ENCODE data around the gene PIGQ.

PIGQ gene

DNA sequence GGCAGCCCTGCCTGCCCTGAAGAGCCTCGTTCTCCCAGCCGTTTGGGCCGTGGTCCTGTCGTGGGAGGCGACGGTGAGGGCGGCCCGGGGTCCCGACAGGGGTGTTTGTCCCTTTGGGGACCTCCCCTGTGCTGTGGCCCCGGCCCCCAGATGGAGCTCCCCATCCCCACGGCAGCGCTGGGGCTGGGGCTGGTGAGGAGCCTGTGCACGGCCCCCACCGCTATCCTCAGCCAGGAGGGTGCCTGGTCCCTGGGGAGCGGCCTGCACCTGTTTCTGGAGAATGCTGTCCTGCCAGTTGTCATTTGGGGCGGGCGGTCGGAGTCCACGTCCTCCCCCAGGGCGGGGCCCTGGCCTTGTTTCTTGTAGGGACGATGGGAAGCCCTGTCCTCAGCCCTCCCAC, 35.6 kb upstream of the PIGQ start:
- no peak for DNase-seq (ENCODE audit: low spot score)

DNA sequence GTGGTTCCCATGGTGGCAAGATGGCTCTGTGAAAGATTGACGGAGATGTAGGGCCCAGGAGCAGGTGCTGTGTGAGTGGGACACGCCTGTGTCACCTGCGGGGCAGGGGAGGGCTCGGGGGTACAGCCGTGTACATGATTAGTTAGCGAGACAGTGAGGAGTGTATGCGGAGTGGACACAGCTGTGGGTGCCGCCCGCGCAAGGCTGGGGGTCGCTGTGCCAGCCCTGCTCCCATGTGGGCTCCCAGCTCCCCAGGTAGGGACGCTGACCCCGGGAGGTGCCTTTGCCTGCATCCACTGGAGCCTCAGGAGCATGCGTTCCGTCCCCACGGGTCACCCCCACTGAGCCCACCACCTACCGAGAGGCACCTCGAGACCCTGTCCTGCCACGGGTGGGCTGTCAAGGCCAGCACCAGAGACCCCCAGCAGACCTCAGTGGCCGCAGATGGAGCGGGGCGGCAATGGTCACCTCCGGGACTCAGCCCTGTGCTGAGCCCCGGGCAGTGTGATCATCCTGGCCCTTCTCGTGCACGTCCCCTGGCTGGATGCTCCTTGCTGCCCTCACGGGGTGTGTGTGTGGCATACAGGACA, 34.8 kb upstream of the PIGQ start:
- no peak for DNase-seq (ENCODE audit: low spot score)

DNA sequence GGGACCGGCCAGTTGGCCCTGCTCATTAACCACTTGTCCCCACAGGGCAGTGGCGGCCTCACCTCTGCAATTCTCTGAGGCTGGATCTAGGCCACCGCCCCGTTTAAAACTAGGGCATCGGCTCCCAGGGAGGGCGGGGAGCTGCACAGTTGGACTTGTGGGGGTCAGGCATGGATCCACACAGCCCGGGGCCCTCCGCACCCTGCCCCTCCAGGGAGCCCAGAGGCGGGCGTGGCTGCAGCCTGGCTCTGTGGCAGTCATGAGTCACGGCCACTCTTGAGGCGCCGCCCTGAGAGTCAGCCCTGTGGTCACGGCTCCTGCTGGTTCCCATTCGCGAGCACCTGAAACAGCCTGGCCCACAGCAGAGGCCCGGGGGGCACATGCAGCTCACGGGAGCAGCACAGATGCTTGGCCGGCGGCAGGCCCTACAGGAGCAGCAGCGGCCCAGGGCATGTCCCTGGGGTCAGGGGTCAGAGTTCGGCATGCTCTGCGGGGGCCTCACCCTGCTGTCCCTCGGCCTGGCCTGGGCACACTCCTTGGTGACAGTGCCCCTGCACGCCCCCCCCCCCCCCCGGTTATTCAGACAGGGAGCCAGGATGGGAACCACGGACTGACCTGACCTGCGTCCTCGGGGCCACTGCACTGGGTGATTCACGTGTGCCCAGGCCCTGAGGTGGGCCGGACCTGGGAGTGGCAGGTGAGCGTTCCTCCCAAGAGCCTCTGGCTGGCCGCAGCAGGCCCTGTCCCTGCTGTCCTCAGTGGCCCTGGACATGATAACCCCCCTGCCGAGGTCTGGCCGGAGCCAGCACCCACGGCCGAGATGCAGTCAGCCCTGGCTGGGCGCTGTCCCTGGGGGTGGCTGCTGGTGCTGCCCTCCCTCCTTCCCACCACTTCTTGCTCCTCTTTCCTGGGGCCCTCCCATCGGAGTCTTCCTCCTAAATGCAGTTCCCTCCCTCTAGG, 34.0 kb upstream of the PIGQ start:
- DNase-seq (ENCODE audit: low spot score): no peak

DNA sequence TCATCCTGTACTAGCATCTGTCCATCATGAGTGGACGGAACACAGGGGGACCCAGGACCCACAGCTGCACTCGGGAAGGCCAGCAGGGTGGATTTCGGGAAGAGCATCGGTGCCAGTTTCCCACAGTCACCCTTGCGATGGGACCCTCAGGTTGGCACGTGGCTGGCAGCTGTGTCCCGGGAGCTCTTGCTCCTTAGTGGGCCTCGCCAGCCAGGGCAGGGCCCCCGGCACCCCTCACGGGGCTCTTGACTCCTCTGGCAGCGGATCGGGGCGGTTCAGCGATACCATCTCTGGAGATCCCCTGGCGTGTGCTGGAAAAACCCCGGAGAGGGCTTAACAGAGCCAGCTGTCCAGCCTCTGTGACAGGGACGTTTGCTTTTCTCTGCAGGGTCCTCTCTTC, 33.0 kb upstream of the PIGQ start:
- DNase-seq (ENCODE audit: low spot score): no peak

DNA sequence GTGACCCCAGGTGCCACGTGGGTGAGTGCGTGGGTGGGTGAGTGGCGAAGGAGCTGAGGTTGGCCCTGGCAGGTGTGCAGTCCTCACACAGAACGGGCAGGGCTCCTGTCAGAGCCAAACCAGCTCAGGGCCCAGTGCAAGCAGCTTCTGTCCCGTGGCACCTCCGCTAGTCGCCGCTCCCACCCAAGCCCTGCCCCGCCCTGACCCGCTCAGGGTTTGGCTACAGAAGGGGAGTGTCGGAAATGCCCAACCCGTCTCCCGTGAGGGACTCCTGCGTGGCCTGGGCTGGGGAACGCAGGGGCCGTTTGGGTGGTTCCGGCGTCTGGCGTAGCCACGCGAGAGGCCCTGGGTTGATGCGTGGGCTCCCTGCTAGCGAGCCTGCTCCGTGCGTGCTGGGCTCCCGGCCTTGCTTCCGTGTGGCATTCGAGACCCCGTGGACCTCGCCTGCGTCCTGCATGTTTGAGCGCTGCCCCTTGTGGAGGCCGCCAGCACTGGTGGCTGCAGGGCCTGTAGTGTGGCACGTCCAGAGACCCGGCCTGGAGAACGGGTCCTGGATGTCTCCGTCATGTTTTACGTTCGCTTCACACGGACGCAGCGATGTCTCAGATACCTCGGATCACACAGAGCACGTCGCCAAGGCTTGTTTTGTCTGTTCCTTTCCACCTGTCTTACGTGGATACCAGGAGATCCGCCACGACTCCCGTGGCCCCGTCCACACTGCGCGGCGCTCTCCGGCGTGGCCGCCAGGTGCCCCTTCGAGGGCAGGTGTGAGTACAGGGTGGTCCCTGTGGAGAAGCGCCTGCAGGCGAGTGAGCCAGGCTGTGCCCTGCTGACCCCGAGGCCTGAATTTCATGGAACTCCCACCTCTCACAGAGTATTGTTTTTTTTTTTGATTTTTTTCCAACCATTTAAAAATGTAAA, 32.1 kb upstream of the PIGQ start:
- DNase-seq (ENCODE audit: low spot score): no peak

DNA sequence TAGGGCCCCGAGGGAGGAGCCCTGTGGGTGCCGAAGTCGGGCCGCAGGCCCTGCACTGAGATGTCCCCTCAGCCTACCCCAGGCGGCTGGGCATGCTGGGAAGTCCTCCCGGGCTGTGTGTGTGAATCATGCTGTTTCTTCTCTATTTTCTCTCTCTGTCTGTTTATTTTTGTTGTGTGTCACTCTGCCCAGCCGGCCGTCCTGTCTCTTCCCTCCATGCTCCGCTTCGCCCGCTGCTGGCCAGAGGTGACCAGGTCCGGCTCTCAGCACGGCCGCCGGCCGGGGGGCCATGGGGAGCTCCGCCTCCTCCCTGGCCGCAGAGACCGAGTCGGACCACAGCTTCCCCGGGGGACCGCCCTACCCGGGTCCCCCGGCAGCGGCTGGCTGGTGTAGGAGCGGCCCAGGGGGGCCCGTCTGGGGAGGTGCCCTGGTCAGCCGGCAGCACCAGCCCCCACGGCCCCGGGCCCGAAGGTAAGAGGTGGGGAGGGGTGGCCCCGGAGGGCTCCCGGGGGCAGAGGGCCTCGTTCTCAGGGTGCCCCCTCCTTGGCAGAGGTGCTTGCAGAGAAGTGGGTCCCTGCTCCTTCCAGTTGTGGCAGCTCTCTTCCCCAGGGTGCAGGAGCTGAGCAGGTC, 29.8 kb upstream of the PIGQ start:
- DNase-seq (ENCODE audit: low spot score): no peak

DNA sequence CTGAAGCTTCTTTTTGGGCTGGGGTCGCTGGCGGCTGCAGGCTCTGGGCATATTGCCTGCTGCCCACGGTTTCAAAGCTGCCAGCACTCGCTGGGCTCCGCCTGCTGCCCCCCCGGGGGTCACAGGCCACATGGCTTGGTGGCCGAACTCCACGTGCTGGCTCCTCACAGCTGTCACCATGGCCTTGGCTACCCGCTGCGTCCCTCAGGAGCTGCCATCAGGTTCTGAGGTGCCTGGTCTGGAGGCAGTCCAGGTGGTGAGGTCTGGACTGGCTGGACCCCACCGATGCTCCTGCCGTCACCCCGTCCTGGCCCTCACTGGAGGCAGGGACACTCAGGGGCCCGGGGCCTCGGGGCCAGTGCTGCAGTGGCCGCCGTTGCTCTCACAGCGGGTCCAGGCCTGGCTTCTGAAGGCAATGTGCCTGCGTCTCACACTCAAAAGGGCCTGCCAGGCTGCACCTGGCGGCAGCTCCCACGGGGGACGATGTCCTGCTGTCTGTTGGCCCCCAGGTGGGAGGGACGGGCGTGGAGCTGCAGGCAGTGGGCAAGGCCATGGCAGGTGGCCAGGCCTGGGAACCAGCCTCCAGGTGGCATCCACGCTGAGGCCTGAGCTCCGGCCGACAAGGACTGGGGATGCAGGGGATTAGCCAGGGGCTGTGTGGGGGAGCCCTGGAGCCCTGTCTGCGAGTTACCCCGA, 29.0 kb upstream of the PIGQ start:
- no peak for DNase-seq (ENCODE audit: low spot score)

DNA sequence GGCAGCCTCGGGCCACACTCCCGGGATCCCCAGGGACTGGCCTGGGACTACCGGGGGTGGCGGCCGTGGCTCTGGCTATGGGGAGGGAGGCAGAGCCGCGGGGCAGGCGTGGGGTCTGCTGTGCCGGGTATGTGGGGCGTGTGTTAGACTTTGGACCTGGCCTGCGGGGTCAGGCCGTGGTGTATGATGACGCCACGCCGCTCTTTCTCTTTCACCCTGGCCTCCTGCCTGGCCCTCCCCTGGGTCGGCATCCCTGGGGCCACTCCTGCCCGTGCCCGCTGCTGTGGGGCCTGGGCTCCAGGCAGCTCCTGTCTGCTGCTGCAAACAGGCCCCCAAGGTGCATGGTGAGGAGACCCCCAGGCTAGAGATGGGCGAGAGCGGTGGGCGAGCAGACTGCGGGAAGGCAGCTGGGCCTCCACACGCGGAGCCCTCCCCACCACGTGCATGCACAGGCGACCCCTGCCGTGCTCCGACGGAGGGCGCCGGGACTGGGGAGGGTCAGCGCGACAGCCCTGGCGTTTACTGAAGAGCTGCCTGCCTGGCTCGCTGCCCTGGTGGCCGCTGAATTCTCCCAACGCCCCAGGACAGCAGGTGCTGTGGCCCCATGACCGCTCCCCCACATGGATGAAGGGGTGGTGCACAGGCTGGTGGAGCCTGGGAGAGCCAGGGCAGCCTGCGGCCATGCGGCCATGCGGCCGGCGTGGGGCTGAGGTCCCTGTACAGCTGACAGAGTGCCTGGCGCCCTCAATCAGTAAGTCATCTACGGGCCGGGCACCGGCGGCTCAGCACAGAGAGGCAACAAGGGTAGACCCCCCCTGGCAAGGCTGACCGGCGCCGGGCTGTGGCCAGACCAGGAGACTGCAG, 26.2 kb upstream of the PIGQ start:
- DNase-seq (ENCODE audit: low spot score): no peak

DNA sequence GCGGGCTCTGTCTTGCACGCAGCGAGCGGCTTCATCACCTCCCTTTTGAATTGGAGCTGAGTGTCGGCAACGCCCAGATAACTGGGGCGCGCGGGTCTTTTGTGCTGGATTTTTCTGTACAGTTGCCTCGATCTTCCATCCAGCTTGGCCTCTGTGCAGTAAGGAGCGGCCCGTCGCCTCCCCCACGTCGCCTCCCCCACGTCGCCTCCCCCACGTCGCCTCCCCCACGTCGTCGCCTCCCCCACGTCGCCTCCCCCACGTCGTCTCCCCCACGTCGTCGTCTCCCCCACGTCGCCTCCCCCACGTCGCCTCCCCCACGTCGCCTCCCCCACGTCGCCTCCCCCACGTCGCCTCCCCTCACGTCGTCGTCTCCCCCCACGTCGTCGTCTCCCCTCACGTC, 25.3 kb upstream of the PIGQ start:
- no peak for DNase-seq (ENCODE audit: low spot score)

DNA sequence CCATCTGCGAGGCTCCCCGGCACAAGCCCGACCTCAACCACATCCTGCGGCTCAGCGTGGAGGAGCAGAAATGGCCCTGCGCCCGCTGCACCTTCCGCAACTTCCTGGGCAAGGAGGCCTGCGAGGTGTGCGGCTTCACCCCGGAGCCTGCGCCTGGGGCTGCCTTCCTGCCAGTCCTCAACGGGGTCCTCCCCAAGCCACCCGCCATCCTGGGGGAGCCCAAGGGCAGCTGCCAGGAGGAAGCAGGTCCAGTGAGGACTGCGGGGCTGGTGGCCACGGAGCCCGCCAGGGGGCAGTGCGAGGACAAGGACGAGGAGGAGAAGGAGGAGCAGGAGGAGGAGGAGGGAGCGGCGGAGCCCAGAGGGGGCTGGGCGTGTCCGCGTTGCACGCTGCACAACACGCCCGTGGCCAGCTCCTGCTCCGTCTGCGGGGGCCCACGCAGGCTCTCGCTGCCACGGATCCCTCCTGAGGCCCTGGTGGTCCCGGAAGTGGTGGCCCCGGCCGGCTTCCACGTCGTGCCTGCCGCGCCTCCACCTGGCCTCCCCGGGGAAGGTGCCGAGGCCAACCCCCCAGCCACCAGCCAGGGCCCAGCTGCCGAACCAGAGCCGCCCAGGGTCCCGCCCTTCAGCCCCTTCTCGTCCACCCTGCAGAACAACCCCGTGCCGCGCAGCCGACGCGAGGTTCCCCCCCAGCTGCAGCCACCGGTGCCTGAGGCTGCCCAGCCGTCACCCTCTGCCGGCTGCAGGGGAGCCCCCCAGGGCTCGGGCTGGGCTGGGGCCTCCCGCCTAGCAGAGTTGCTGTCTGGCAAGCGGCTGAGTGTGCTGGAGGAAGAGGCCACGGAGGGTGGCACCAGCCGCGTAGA, 22.6 kb upstream of the PIGQ start:
- peak; percentile 37 for DNase-seq (ENCODE audit: low spot score)

DNA sequence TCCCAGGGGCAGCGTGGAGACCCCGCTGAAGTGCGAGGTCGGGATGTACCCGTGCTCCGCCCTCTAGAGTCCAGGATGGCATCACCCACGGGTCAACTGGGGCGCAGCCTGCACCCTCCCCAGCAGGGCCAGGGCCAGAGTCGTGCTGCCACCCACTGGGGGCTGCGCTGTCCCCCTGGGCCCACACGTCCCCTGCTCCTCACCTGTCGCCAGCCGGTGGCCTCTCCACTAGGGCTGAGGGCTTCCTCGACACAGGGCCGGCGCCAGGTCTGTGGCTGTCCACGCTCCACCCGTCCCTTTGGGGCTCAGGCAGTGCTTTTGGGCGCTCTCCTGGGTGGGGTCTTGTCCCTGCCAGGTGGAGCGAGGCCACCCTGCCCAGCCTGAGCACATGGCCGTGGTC, 21.2 kb upstream of the PIGQ start:
- DNase-seq (ENCODE audit: low spot score): no peak

DNA sequence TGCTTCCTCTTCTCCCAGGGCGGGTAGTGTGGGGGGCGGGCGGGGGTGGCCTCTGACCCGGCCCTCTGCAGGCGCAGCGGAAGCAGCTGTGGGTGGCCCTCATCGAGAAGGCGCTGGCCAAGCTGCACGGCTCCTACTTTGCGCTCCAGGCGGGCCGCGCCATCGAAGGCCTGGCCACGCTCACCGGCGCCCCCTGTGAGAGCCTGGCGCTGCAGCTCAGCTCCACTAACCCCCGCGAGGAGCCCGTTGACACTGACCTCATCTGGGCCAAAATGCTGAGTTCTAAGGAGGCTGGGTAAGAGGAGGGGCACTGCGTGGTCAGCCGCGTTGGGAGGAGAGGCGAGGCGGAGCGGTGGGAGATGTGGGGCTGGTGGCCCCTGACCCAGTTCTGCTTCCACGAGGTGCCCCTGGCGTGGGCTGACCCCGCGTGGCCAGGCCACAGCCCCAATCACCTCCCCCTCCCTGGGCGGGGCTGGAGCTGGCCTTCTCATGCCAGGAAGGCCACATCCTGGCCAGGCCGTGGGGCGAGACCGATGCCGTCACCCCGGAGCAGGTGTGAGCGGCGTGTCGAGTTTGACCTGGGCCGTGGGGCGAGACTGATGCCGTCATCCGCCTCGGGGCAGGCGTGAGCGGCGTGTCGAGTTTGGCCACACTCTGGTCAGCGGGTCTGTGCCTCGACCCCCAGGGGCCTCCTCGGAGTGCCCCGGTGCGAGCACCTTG, 20.1 kb upstream of the PIGQ start:
- no peak for DNase-seq (ENCODE audit: low spot score)

DNA sequence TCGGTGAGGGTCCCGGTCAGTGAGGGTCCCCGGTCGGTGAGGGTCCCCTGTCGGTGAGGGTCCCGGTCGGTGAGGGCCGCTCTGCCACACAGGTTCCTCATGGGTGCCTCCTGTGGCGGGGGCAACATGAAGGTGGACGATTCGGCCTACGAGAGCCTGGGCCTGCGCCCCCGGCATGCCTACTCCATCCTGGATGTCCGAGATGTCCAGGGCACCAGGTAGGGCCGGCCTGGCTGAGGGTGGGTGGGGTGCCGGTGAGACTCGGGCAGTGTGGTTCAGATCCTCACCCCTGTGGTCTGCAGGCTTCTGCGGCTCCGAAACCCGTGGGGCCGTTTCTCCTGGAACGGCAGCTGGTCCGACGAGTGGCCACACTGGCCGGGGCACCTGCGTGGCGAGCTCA, 18.6 kb upstream of the PIGQ start:
- no peak for DNase-seq (ENCODE audit: low spot score)

DNA sequence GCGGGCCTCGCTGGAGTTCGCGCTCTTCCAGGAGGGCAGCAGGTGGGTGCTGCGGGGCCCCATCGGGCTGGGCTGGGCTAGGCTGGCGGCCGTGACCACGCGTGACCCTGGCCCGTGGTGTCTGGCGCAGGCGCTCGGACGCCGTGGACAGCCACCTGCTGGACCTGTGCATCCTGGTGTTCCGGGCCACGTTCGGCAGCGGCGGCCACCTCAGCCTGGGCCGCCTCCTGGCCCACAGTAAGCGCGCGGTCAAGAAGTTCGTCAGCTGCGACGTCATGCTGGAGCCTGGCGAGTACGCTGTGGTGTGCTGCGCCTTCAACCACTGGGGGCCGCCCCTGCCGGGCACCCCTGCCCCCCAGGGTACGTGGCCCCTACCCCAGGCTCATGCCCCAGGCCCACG, 17.6 kb upstream of the PIGQ start:
- no peak for DNase-seq (ENCODE audit: low spot score)

DNA sequence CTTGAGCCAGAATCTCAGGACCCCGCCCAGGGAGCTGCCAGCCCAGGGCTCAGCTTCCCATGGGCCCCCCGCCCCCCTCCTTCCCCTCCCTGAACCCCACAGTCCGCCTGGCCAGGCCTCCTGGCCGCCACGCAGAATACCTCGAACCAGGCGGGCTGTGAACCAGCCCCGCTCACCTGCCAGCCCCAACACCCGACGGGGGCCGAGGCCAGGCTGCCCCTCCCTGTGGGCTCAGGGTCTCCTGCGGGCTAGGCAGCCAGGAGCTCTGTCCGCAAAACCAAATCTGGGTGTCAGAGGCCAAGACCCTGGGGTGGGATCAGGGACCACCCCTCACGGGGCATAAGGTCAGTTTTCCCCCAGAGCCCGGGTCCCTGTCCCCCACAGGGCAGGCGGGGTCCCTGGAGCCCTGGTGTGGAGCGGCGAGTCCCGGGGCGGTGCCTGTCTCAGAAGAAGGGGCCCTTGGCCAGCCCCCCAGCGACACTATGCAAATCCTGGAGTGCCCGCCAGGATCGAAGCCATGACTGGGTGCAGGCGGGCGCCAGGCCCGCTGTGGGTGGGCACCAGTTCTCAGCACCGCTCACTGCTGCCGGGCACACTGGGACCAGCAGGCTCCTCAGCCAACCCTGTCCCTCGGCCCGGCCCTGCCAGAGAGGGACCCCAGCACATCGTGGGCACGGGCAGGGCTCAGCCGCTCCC, 16.0 kb upstream of the PIGQ start:
- DNase-seq (ENCODE audit: low spot score): no peak

DNA sequence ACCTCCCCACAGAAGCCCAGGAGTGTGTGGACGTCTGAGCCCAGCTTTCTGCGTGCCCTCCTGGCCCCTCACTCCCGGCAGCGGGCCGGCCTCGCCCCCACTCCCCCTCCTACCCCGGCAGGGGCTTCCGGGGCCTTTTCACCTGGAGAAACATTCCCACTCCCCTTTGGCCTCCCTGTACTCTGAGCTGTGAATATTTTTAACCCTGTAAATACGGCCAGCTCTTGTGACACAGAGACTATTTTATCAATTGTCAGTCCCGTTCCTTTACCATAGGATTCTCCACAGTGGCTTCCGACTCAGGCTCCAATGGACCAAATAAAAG, 15.5 kb upstream of the PIGQ start:
- no peak for DNase-seq (ENCODE audit: low spot score)

DNA sequence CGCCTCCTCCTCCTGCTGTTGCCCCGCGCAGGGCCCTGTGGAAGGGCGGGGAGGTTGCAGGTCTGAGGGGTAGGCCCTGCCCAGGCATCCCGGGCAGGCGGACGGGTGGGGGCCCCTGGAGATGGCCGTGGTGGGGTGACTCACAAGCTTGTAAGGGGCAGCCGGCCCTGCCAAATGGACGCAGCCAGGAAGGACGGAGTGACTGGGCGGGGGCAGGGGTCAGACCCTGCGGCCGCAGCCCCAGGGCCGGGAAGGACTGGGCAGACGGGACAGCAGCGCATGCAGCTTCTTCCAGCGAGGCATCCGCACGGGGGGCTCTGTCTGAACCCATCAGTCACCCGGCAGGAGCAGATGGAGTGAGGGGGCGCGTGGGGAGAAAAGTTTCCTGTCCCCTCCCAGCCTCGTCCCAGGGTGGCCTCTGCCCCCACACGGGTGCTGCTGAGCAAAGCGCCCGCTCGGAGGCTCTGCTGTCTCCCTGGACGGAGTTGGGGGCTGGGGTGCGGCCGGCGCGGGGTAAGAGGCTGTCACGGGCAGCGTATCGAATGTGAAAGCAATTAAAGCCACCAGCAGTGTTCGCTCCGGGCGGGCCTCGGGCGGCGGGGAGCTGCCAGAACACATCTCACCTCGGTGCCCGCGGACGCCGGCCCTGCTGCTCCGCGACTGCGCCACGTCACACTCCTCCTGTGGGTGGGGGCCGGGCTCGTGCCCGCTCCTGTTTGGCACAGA, 15.0 kb upstream of the PIGQ start:
- DNase-seq (ENCODE audit: low spot score): no peak
